B cell (primary cell): ENCODE data around the gene PSAPL1. TPM values are rescaled to one million over a fixed set of nuclear protein-coding genes. Genes with fewer than 3 reads are reported as not detected.

ENCODE experiments used
- ATAC-seq: fragments of 200-7000 bp; cut with Tn5 transposase; one replicate; pipeline ENCODE4 v1.10.0; 2021; ENCODE audit warnings: low read depth, mild to moderate bottlenecking, moderate number of reproducible peaks, moderate library complexity
- CTCF ChIA-PET: fragments of 350-600 bp; sonication (Branson Sonifier 250); formaldehyde crosslinking; loops from one replicate; lab custom pipeline; 2021; ENCODE audit warnings: antibody characterized with exemption, inconsistent platforms; lab: Charles Lee
- POLR2A ChIA-PET: fragments of 350-600 bp; sonication (Branson Sonifier 250); formaldehyde crosslinking; loops from one replicate; lab custom pipeline; 2021; ENCODE audit warnings: antibody characterized with exemption; lab: Charles Lee
- DNase-seq: peaks from one replicate; pipeline ENCODE4 v3.0.0; 2013
- H2AFZ ChIP-seq: 2 replicates; pipeline ENCODE4 v1.6.1; 2012; ENCODE audit warnings: mild to moderate bottlenecking, low read depth, low read length; ENCODE audit not compliant: insufficient read depth, poor library complexity, severe bottlenecking
- H3K27ac ChIP-seq, 2 donors: 1 replicate in 1 of 2; 2 replicates in 1 of 2; pipeline ENCODE4 v1.5.1; 2012 to 2013; ENCODE audit warnings: low read length in 2 of 2, mild to moderate bottlenecking in 2 of 2, moderate library complexity in 1 of 2
- H3K27me3 ChIP-seq, 4 experiments: fragments of 200-600 bp in 1 of 4; sonication (generic) in 1 of 4; replicated peaks in 1 of 4; 1 replicate in 2 of 4; 2 replicates in 2 of 4; pipeline versions ENCODE4 v1.6.1 to v1.7.0; 2013 to 2016; ENCODE audit warnings: low read length in 3 of 4, mild to moderate bottlenecking in 2 of 4, mixed read lengths in 1 of 4, moderate library complexity in 1 of 4; ENCODE audit not compliant: insufficient read depth in 4 of 4, control insufficient read depth in 3 of 4; ENCODE audit errors: control extremely low read depth in 1 of 4
- H3K36me3 ChIP-seq, 2 experiments: replicated peaks in 1 of 2; 1 replicate in 1 of 2; 2 replicates in 1 of 2; pipeline versions ENCODE4 v1.6.1 to v1.7.1; 2013; ENCODE audit warnings: low read length in 1 of 2; ENCODE audit not compliant: insufficient read depth in 2 of 2, control insufficient read depth in 1 of 2; ENCODE audit errors: control extremely low read depth in 1 of 2, extremely low read depth in 1 of 2
- H3K4me1 ChIP-seq, 2 donors: fragments of 200-600 bp in 1 of 2; sonication (generic) in 1 of 2; 1 replicate in 1 of 2; 2 replicates in 1 of 2; pipeline versions ENCODE4 v1.5.1 to v1.6.1; 2013 to 2017; ENCODE audit warnings: low read length in 2 of 2; ENCODE audit not compliant: control insufficient read depth in 2 of 2, insufficient read depth in 2 of 2
- H3K4me2 ChIP-seq: replicated peaks from 2 replicates; pipeline ENCODE3; 2012; ENCODE audit warnings: mild to moderate bottlenecking, low read depth, low read length; ENCODE audit not compliant: poor library complexity, severe bottlenecking
- H3K4me3 ChIP-seq, 5 experiments: fragments of 200-600 bp in 1 of 5; sonication (generic) in 1 of 5; 1 replicate in 3 of 5; 2 replicates in 2 of 5; pipeline versions ENCODE4 v1.5.1 to v1.7.0; 2011 to 2016; ENCODE audit warnings: low read length in 4 of 5, mild to moderate bottlenecking in 4 of 5, low read depth in 2 of 5, control low read depth in 1 of 5, moderate library complexity in 1 of 5; ENCODE audit not compliant: insufficient read depth in 1 of 5; ENCODE audit errors: control extremely low read depth in 1 of 5, extremely low read depth in 1 of 5
- H3K79me2 ChIP-seq: fragments of 200-600 bp; sonication (generic); one replicate; pipeline ENCODE4 v1.6.0; 2016; ENCODE audit warnings: low read length; ENCODE audit not compliant: control insufficient read depth, insufficient read depth
- H3K9ac ChIP-seq: fragments of 200-600 bp; sonication (generic); 2 replicates; pipeline ENCODE4 v1.6.1; 2017; ENCODE audit warnings: mild to moderate bottlenecking, low read length, moderate library complexity
- H3K9me3 ChIP-seq, 3 donors: one replicate each; pipeline versions ENCODE4 v1.6.1 to v1.7.1; 2013; ENCODE audit warnings: low read length in 2 of 3; ENCODE audit not compliant: control insufficient read depth in 2 of 3, insufficient read depth in 1 of 3; ENCODE audit errors: control extremely low read depth in 1 of 3
- H4K20me1 ChIP-seq: 2 replicates; pipeline ENCODE4 v1.6.0; 2012; ENCODE audit warnings: mild to moderate bottlenecking, low read length; ENCODE audit not compliant: insufficient read depth, control insufficient read depth, poor library complexity, severe bottlenecking
- H3K27ac Mint-ChIP-seq: one replicate; pipeline ENCODE4 v1.8.0; 2021; ENCODE audit warnings: mixed read lengths
- H3K27me3 Mint-ChIP-seq: one replicate; pipeline ENCODE4 v1.8.0; 2021; ENCODE audit warnings: mixed read lengths
- H3K4me1 Mint-ChIP-seq: one replicate; pipeline ENCODE4 v1.8.0; 2021; ENCODE audit warnings: mixed read lengths
- H3K4me3 Mint-ChIP-seq: one replicate; pipeline ENCODE4 v1.8.0; 2021; ENCODE audit warnings: mixed read lengths
- H3K9me3 Mint-ChIP-seq: one replicate; pipeline ENCODE4 v1.8.0; 2022; ENCODE audit warnings: mixed read lengths; ENCODE audit not compliant: insufficient read depth
- CTCF ChIP-seq: fragments of 200-600 bp; IDR thresholded peaks from one replicate; pipeline ENCODE4 v1.8.0; 2022; ENCODE audit warnings: antibody characterized with exemption, mild to moderate bottlenecking
- EZH2 ChIP-seq: IDR thresholded peaks from 2 replicates; pipeline ENCODE4 v1.6.1; 2012; ENCODE audit warnings: borderline replicate concordance, low read depth, mild to moderate bottlenecking, moderate library complexity, low read length; ENCODE audit not compliant: insufficient read depth, poor library complexity, severe bottlenecking
- WGBS: methylation state at CpG from one replicate; pipeline ENCODE4 v1.1.5; 2013; ENCODE audit warnings: missing lambda C conversion rate; ENCODE audit not compliant: insufficient coverage; 5-methylcytosine and 5-hydroxymethylcytosine counted together
- intact Hi-C: fragments of 100-400 bp; cut with micrococcal nuclease; formaldehyde crosslinking; loops from one replicate; pipeline ENCODE4 v1.10.0; 2022
- polyA plus RNA-seq: library from polyadenylated mRNA; depleted of rRNA; stranded (reverse); fragments of >200 nt; gene quantifications from 2 replicates; pipeline ENCODE4 v1.2.3, GENCODE V29; 2012
- total RNA-seq, 2 donors: library from RNA; stranded (reverse); fragments of 120-200 nt in 1 of 2; gene quantifications; 1 replicate in 1 of 2; 2 replicates in 1 of 2; pipeline versions ENCODE4 v1.2.3 to v1.2.4, GENCODE V29; 2013 to 2022

The PSAPL1 gene
- total and polyA plus RNA-seq, 2 donors (not counting 1 experiment from before 2014, with no cell fraction given): not detected

DNA sequence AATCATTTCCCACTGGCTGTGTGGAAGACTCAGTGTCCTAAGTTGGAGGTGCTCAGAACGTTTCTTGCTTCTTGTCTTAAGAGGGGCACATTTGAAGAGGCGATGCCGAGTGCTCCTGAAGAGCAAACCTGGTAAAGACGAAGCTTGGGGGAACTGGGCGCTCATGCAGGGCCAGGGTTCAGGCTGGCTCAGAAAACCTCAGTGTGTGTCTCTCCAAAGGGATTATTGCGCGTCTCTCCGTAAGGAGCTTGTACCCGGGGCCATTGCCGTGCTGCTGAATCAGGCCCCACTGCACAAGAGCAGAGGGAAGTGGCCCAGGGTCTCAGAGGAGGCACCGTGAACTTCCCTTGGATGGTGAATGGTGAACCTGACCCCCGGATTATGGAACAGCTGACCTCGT lies 44.4 kb downstream of the PSAPL1 start:
- peaks cover 6% of the 10 kb centered on the region for H3K9me3 Mint-ChIP-seq
- TF ChIP-seq EZH2 (no peak), CTCF (no peak)
- H3K27ac Mint-ChIP-seq: no peak overlapping the region
- ChIA-PET CTCF (no interaction called here), POLR2A (no interaction called here)
- no peaks in the 10 kb centered on the region for H4K20me1 ChIP-seq
- ATAC-seq: no peak
- H3K27ac ChIP-seq: no peak overlapping the region
- H3K4me1 ChIP-seq: no peaks in the 10 kb centered on the region
- H3K4me3 ChIP-seq: no peak overlapping the region
- no peak for DNase-seq
- intact Hi-C loops: no loop called here
- no peaks in the 10 kb centered on the region for H3K79me2 ChIP-seq
- no peak overlapping the region for H3K4me2 ChIP-seq
- peaks cover 0 to 16% (median 0%) of the 10 kb centered on the region in 3 donors for H3K9me3 ChIP-seq
- WGBS: 84% methylated on average over 13 of the region's 13 CpGs
- H3K36me3 ChIP-seq: no peaks in the 10 kb centered on the region
- no peaks in the 10 kb centered on the region for H3K27me3 Mint-ChIP-seq
- no peak overlapping the region for H3K4me3 Mint-ChIP-seq
- no peaks in the 10 kb centered on the region for H3K27me3 ChIP-seq
- H3K4me1 Mint-ChIP-seq: no peaks in the 10 kb centered on the region
- H2AFZ ChIP-seq: no peak overlapping the region
- H3K9ac ChIP-seq: no peak overlapping the region

- ChIA-PET POLR2A (no interaction called here), CTCF (no interaction called here)
- H3K4me3 Mint-ChIP-seq: no peak overlapping the region
- ATAC-seq (no peak), DNase-seq (no peak)
- TF ChIP-seq EZH2 (no peak), CTCF (no peak)
- no peaks in the 10 kb centered on the region for H3K27me3 Mint-ChIP-seq
- Histone ChIP-seq H3K27me3 (no peaks in the 10 kb centered on the region), H3K9ac (no peak overlapping the region), H4K20me1 (no peaks in the 10 kb centered on the region), H3K79me2 (no peaks in the 10 kb centered on the region), H3K9me3 (peaks cover 0 to 18% (median 0%) of the 10 kb centered on the region in 3 donors), H2AFZ (no peak overlapping the region), H3K4me2 (no peak overlapping the region), H3K4me1 (no peaks in the 10 kb centered on the region), H3K27ac (no peak overlapping the region), H3K36me3 (no peaks in the 10 kb centered on the region), H3K4me3 (no peak overlapping the region)
- intact Hi-C loops: no loop called here
- H3K27ac Mint-ChIP-seq: no peak overlapping the region
- 65% methylated on average over 12 of the region's 12 CpGs for WGBS
- no peaks in the 10 kb centered on the region for H3K4me1 Mint-ChIP-seq
- H3K9me3 Mint-ChIP-seq: peaks cover 6% of the 10 kb centered on the region
These were observed 45.0 kb downstream of the PSAPL1 start for GRCh38 chr4:7389719-7390118.
